ENCODE measurements around the gene IGF2BP2. TPM values are rescaled to one million over a fixed set of nuclear protein-coding genes. Genes with fewer than 3 reads are reported as not detected.

The IGF2BP2 gene
- total RNA-seq, 1 donor from 2014 or later = 147 TPM

GRCh38 chr3:185708392-185708791 is 116.5 kb downstream of the IGF2BP2 start:
- H3K9me3 ChIP-seq (ENCODE audit: low read depth) = no peaks in the 10 kb centered on the region
- TF ChIP-seq, protein P1, sequence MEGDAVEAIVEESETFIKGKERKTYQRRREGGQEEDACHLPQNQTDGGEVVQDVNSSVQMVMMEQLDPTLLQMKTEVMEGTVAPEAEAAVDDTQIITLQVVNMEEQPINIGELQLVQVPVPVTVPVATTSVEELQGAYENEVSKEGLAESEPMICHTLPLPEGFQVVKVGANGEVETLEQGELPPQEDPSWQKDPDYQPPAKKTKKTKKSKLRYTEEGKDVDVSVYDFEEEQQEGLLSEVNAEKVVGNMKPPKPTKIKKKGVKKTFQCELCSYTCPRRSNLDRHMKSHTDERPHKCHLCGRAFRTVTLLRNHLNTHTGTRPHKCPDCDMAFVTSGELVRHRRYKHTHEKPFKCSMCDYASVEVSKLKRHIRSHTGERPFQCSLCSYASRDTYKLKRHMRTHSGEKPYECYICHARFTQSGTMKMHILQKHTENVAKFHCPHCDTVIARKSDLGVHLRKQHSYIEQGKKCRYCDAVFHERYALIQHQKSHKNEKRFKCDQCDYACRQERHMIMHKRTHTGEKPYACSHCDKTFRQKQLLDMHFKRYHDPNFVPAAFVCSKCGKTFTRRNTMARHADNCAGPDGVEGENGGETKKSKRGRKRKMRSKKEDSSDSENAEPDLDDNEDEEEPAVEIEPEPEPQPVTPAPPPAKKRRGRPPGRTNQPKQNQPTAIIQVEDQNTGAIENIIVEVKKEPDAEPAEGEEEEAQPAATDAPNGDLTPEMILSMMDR (IDR thresholded peaks at IDR 0.05) = no peak
- TF ChIP-seq EZH2phosphoT487 (IDR thresholded peaks at IDR 0.05) (no peak), EZH2 (IDR thresholded peaks at IDR 0.05) (no peak)
- no peak overlapping the region for H3K4me2 ChIP-seq
- Mint-ChIP-seq H3K4me3 (no peak overlapping the region), H3K27ac (no peak overlapping the region), H3K36me3 (peaks cover 14% of the 10 kb centered on the region), H3K27me3 (ENCODE audit: insufficient read depth, low read depth) (peaks cover 2% of the 10 kb centered on the region), H3K9me3 (peaks cover 7% of the 10 kb centered on the region), H3K4me1 (peaks cover 29% of the 10 kb centered on the region)
- no peak overlapping the region for H3K27ac ChIP-seq
- H3K36me3 ChIP-seq = no peaks in the 10 kb centered on the region
- no peak overlapping the region for H2AFZ ChIP-seq (replicated peaks)
- no peak for DNase-seq (ENCODE audit: low spot score)
- H3K4me1 ChIP-seq = peaks cover 21% of the 10 kb centered on the region
- peaks cover 82% of the 10 kb centered on the region for H4K20me1 ChIP-seq (ENCODE audit: low read depth)
- no peaks in the 10 kb centered on the region for H3K27me3 ChIP-seq
- peaks cover 100% of the 10 kb centered on the region for H3K79me2 ChIP-seq (ENCODE audit: low read depth)
- H3K9ac ChIP-seq = no peak overlapping the region
- H3K4me3 ChIP-seq = no peak overlapping the region
- H3F3A ChIP-seq (ENCODE audit: low read depth) = peaks cover 15% of the 10 kb centered on the region

DNA sequence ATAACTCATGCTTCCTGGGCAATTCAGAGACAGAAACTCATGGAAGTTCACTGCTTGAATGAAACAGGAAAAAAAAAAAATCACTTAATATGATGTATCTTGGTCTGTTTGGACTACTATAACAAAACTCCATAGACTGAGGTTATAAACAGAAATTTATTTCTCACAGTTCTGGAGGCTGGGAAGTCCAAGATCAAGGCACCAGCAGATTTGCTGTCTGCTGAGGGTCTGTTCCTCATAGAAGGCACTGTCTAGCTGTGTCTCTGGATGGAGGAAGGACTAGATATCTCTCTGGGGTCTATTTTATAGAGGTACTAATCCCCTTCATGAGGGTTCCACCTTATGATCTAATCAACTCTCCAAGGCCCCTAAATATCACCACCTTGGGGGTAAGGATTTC is 119.3 kb downstream of the IGF2BP2 start:
- Histone ChIP-seq H4K20me1 (ENCODE audit: low read depth) (peaks cover 82% of the 10 kb centered on the region), H3K79me2 (ENCODE audit: low read depth) (peaks cover 100% of the 10 kb centered on the region)
- DNase-seq (ENCODE audit: low spot score) = no peak

GRCh38 chr3:185702262-185703225 is 122.3 kb downstream of the IGF2BP2 start:
- no peak overlapping the region for H2AFZ ChIP-seq (replicated peaks)
- peaks cover 90% of the 10 kb centered on the region for H4K20me1 ChIP-seq (ENCODE audit: low read depth)

More for the DNA sequence above, 119.3 kb downstream of the IGF2BP2 start:
- no peaks in the 10 kb centered on the region for H3K27me3 Mint-ChIP-seq (ENCODE audit: insufficient read depth, low read depth)
- no peak overlapping the region for H3K27ac ChIP-seq
- no peak overlapping the region for H3K27ac Mint-ChIP-seq
- H3K4me2 ChIP-seq = no peak overlapping the region
- no peak for TF ChIP-seq EZH2phosphoT487 (IDR thresholded peaks at IDR 0.05)
- TF ChIP-seq, protein P1 (IDR thresholded peaks at IDR 0.05) = no peak
- no peak for TF ChIP-seq EZH2 (IDR thresholded peaks at IDR 0.05)
- no peak overlapping the region for H3K4me3 ChIP-seq
- no peaks in the 10 kb centered on the region for H3K36me3 ChIP-seq
- H3K9ac ChIP-seq = no peak overlapping the region
- H3K4me1 Mint-ChIP-seq = peaks cover 39% of the 10 kb centered on the region
- peaks cover 13% of the 10 kb centered on the region for H3K36me3 Mint-ChIP-seq
- H3K9me3 ChIP-seq (ENCODE audit: low read depth) = no peaks in the 10 kb centered on the region
- peaks cover 15% of the 10 kb centered on the region for H3F3A ChIP-seq (ENCODE audit: low read depth)
- peaks cover 7% of the 10 kb centered on the region for H3K9me3 Mint-ChIP-seq
- peaks cover 28% of the 10 kb centered on the region for H3K4me1 ChIP-seq
- H3K27me3 ChIP-seq = no peaks in the 10 kb centered on the region
- no peak overlapping the region for H3K4me3 Mint-ChIP-seq
- no peak overlapping the region for H2AFZ ChIP-seq (replicated peaks)

More at GRCh38 chr3:185702262-185703225, 122.3 kb downstream of the IGF2BP2 start:
- Histone ChIP-seq H3K9ac (no peak overlapping the region), H3K4me2 (peak overlapping the region; percentile 15), H3K27ac (peak overlapping the region; percentile 36), H3K36me3 (no peaks in the 10 kb centered on the region), H3K4me1 (peaks cover 19% of the 10 kb centered on the region), H3K9me3 (ENCODE audit: low read depth) (no peaks in the 10 kb centered on the region), H3K4me3 (no peak overlapping the region), H3F3A (ENCODE audit: low read depth) (peaks cover 3% of the 10 kb centered on the region), H3K79me2 (ENCODE audit: low read depth) (peaks cover 100% of the 10 kb centered on the region), H3K27me3 (no peaks in the 10 kb centered on the region)
- TF ChIP-seq, protein P1 (IDR thresholded peaks at IDR 0.05) = no peak
- no peak for TF ChIP-seq EZH2phosphoT487 (IDR thresholded peaks at IDR 0.05)
- TF ChIP-seq EZH2 (IDR thresholded peaks at IDR 0.05) = no peak
- peaks cover 45% of the 10 kb centered on the region for H3K4me1 Mint-ChIP-seq
- peaks cover 7% of the 10 kb centered on the region for H3K36me3 Mint-ChIP-seq
- DNase-seq (ENCODE audit: low spot score) = no peak
- H3K4me3 Mint-ChIP-seq = no peak overlapping the region
- H3K27me3 Mint-ChIP-seq (ENCODE audit: insufficient read depth, low read depth) = no peaks in the 10 kb centered on the region
- H3K27ac Mint-ChIP-seq = peak overlapping the region; percentile 9
- H3K9me3 Mint-ChIP-seq = peaks cover 2% of the 10 kb centered on the region
